Posterior vena cava (tissue), 2 donors: Measurements from ENCODE around the gene OSR1. TPM values are rescaled to one million over a fixed set of nuclear protein-coding genes. Genes with fewer than 3 reads are reported as not detected.
"Not testable (repeated sequence)": the region's sequence is repeated elsewhere in the genome, so short reads cannot be mapped to it uniquely, and the experiment has no call there.

Experiments used
- DNase-seq: peaks from one replicate; pipeline ENCODE4 v3.0.0-alpha.2; 2020; ENCODE audit warnings: low spot score
- intact Hi-C, 2 donors: fragments of 100-400 bp; cut with DNase I; formaldehyde crosslinking; loops; one replicate each; pipeline versions ENCODE4 v1.14.1 to v1.14.2; 2022 to 2023
- long read RNA-seq, 2 donors: library from polyadenylated mRNA; unstranded; transcript quantifications; one replicate each; pipeline ENCODE4 v2.0.0, GENCODE V29; 2020 to 2021
- total RNA-seq, 2 donors: library from RNA; stranded (reverse); fragmentation: NEBNext Ultra II Directional; extraction: Animal tissue kit (Norgen Biotek cat#: 25700); gene quantifications; one replicate each; pipeline ENCODE4 v1.2.1, GENCODE V29; 2021
- donor health status: DM: yes; HTN: yes; CAD: no.
- donor health status: DM: yes; HTN: yes; CAD: no.

The OSR1 gene
- 10 to 100 TPM; 74.0 to 78.3 TPM for total RNA-seq
- long read RNA-seq, donor 1, full-length matches to known transcripts, result 13 of 17 reads
- long read RNA-seq, donor 1, partial matches to known transcripts, result 2 of 17 reads
- long read RNA-seq, donor 1, other reads (novel, unspliced or antisense), result 2 of 17 reads
- long read RNA-seq, donor 2, full-length matches to known transcripts, result 156 of 161 reads
- long read RNA-seq, donor 2, partial matches to known transcripts, result 0 of 161 reads
- long read RNA-seq, donor 2, other reads (novel, unspliced or antisense), result 5 of 161 reads

GRCh38 chr2:19358242-19359020 is at the start of gene OSR1:
Gene OSR1, minus strand, starts transcription at chr2:19358623. Its CDS starts 4,818 bp downstream, at chr2:19353805.
- intact Hi-C loops, result loop anchor here in 1 of 2 donors (5.0 to 10.0 kb wide), 3 partner anchors 374 to 971 kb away; no protein-coding TSS in a partner anchor

DNA sequence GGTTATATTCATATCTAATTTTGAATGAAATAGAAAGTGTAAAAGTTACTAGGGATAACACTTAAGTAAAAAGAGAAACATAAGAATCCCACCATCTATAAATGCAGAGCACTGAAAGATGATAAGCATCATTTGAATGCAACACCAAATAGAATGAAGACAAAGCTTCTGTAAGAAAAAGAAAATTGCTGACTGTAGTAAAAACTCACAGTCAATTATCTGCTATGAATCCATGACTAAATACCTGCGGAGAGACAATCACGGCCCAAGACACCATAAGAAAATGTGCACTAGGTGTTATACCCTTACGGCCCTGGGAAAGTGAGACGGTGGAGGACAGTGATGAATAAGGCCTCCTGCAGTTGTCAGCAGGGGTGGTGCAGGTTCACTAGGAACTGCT is 45.4 kb upstream of the OSR1 start:
- DNase-seq, result no peak

More at GRCh38 chr2:19358242-19359020, at the start of gene OSR1:
- peak; percentile 90 for DNase-seq

DNA sequence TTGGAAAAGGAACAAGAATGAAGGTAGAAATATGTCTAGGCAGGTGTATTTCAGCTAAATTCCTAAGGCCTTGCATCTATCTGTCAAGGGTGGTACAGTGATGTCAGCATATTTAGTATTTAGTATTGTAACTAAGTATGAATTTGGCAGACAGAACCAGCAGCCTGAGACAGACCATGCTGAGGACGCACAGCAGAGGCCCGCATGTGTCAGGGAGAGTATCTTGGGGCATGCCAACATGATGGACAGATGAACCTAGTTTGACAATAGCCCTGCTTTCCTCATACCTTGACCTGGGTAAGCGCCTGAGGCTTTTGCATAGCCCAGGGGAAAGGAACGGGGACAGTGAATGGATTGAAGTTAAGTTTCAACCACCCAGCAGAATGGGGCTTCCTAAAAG is 33.8 kb upstream of the OSR1 start:
- intact Hi-C loops, result no loop called here
- no peak for DNase-seq

More for the DNA sequence above, 45.4 kb upstream of the OSR1 start:
- intact Hi-C loops, result no loop called here

DNA sequence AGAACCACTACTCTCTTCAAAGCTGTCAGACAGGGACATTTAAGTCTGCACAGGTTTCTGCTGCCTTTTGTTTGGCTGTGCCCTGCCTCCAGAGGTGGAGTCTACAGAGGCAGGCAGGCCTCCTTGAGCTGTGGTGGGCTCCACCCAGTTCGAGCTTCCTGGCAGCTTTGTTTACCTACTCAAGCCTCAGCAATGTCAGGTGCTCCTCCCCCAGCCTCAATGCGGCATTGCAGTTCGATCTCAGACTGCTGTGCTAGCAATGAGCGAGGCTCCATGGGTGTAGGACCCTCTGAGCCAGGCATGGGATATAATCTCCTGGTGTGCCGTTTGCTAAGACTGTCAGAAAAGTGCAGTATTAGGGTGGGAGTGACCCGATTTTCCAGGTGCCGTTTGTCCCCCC is 31.0 kb upstream of the OSR1 start:
- DNase-seq, intact Hi-C loops: not testable (repeated sequence)

- DNase-seq, result no peak
- intact Hi-C loops, result no loop called here
Observed at GRCh38 chr2:19380532-19380931, 22.1 kb upstream of the OSR1 start.

DNA sequence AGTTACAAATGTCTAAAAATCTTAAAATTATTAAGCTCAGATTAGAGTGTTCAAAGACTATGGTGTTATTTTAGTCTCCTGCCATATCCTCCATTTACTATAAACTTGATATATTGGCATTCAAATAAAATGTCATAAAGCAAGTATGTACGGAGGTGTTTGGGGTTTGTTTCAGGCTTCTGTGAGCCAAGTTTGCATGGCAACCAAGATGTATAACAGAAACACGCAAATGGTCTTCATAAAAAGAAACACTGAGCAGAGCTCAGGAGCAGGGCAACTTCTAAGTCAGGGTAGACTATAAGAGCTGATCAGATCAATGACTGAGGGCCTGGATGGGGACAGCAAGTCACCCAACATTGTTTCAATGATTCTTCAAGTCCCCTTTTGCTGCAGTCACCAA is 20.5 kb upstream of the OSR1 start:
- no peak for DNase-seq
- intact Hi-C loops, result no loop called here

- intact Hi-C loops, result no loop called here
- no peak for DNase-seq
Observed at GRCh38 chr2:19377717-19378116, 19.3 kb upstream of the OSR1 start.

GRCh38 chr2:19373352-19373751 is 14.9 kb upstream of the OSR1 start:
- DNase-seq, result peak; percentile 51

DNA sequence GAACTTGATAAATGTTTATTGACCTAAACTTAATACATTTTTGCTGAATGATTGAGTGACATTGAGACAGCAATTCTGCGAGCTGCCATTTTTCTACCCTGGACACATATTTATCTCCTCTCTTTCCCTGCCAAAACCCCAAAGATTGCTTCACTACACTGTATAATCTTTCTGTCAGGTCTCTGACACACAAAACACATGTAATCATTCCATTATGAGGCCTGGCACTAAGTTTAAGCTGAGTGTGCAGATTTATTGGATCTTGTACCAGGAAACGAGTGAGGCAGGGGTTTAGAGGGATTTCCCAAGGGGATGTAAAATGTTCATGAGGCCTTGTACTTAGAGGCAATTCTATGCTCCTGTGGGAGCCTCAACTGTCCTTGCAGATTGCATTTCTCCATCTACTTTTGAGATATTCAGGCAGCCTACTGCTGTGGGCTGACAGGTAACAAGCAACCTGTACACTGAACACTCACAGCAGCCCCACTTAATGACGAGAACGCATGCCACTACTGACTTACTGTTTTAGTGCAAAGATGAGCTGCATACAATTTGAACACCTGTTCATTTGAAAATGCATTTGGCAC is 13.7 kb upstream of the OSR1 start:
- intact Hi-C loops, result no loop called here

More at GRCh38 chr2:19373352-19373751, 14.9 kb upstream of the OSR1 start:
- intact Hi-C loops, result no loop called here

DNA sequence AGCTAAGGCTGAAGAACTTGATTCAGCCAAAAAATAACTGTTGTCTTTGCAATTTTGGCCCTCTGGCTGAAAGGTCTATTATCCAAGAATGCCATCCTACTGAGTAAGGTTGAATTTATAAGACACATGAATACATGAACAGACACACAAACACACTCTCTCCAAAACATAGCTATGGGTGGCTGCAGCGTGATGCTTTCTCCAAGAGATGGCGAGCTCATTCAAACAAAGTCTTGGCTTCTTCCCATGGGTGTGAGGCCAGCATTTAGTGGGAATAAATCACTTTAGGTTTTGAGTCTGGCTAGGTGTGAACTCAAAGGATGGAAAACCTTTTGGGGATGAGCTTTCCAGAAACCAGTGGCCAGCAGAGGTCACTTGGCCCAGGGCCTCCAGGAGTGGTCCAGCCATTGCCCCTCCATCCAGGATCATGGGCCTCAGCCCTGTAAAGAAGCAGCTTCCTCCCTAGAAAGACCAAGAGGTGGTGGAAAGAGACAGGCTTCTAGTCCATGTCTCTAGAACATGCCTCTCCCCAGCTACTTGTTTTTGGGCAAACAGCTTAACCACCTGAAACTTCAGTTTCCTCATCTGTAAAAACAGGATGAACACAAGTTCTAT is 11.0 kb upstream of the OSR1 start:
- intact Hi-C loops, result loop anchor here in 1 of 2 donors (10.0 kb wide), 1 partner anchor 495 kb away; no protein-coding TSS in a partner anchor
- no peak for DNase-seq

More for the DNA sequence above, 13.7 kb upstream of the OSR1 start:
- DNase-seq, result no peak

DNA sequence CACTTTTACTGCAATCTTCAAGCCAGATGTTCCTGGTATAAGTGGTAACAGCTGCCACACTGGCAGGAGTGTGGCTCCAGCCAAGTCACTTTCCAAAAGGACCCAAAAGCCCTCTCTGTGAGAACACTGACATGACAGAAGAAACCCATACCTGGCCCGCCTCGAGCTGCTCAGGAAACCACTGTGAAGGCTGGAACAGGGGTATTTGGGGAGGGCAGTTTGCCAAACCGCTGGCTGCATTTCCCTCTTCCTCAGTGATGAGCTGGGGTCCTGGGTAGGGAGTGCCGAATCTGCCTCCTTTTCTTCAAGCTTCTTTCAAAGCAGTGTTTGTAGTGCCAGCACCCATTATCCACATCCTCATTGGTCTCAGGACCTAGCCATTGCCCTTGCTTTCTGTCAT is 10.3 kb upstream of the OSR1 start:
- no peak for DNase-seq
- intact Hi-C loops, result loop anchor here in 1 of 2 donors (10.0 kb wide), 1 partner anchor 496 kb away; no protein-coding TSS in a partner anchor

GRCh38 chr2:19367326-19367725 is 8.9 kb upstream of the OSR1 start:
- intact Hi-C loops, result loop anchor here in 1 of 2 donors (10.0 kb wide), 1 partner anchor 497 kb away; no protein-coding TSS in a partner anchor
- DNase-seq, result no peak

DNA sequence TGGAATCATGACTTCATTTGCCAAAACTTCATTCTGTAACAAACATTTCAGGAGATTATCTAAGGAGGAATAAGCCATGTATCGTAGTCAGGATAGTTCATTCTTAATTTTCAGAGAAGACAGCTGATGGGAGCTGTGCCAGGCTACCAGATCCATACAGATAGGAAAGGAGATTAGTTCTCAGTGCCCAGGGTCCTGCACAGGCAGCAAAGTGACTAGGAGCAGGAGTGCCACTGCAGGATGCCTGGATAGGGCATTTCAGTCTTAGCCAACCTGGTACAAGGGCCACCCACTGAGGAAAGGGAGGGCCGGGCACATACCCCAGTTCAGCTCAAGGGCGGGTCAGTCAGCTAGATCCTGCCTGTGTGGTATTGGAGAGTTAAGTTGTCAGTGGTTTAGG is 6.7 kb upstream of the OSR1 start:
- intact Hi-C loops, result loop anchor here (2.0 to 10.0 kb wide), 2 partner anchors 498 to 500 kb away; no protein-coding TSS in a partner anchor
- DNase-seq, result no peak

DNA sequence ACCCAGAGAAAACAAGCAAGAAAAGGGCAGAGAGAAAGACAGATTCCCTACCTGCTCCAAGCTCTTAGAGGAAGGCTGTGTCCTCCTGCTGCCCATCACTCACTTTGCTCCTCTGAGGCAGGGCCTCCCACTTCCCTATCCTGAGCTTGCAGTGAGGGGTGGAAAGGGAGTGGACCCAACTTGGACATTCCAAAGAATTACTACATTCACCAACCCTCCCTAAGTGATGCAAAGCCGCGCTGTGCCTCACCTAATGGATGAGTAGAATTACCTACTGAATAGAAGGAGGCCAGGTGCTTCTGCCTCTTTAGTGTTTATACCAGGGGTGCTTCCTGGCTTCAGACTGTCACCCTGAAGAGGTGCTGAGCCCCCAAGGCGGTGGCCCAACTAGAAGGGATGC is 5.6 kb upstream of the OSR1 start:
- DNase-seq, result no peak
- intact Hi-C loops, result loop anchor here (2.0 to 10.0 kb wide), 2 partner anchors 499 to 501 kb away; no protein-coding TSS in a partner anchor

- intact Hi-C loops, result loop anchor here in 1 of 2 donors (10.0 kb wide), 1 partner anchor 501 kb away; no protein-coding TSS in a partner anchor
- no peak for DNase-seq
Observed at GRCh38 chr2:19363474-19363778, 5.0 kb upstream of the OSR1 start.

GRCh38 chr2:19362755-19363473 is 4.5 kb upstream of the OSR1 start:
- peak; percentile 93 for DNase-seq
- intact Hi-C loops, result loop anchor here in 1 of 2 donors (10.0 kb wide), 1 partner anchor 502 kb away; no protein-coding TSS in a partner anchor

DNA sequence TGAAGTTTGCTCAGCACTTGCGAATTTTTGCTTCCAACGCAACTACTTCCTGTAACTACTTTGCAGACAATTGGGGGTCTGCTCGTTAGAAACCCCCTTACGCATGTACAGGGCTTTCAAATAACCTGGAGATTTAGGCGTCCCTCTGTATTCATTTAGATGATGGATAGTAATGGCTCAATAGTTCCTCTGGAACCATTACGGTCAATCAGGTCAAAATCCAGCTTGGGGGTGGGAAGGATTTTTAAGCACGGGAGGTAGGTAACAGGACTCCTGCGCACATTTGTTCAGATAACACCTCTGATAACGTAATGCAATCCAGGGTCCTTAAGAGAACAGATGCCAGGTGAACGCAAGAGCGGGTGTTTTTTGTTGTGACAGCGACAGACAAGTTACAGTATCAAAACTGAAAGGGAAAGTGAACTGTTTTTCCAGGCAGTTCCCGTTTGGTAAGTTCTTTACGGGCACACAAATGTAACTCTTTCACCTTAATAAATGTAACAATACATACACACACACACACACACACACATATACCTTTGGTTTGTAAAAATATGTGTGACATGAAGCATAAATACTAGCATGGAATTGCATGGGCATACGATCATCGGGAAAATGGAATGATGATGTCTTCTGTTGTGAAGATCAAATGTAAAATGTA is 3.8 kb upstream of the OSR1 start:
- intact Hi-C loops, result loop anchor here in 1 of 2 donors (10.0 kb wide), 1 partner anchor 503 kb away; no protein-coding TSS in a partner anchor
- no peak for DNase-seq
